Fibroblast of skin of right quadriceps (primary cell): ENCODE measurements around the gene EPHA1.
A peak's percentile ranks its signal among the peaks of the same experiment; 100 is the strongest.
"Not testable (repeated sequence)": the region's sequence is repeated elsewhere in the genome, so short reads cannot be mapped to it uniquely, and the experiment has no call there.

Experiments
- DNase-seq: peaks from one replicate; pipeline ENCODE4 v3.0.0-alpha.2; 2013

EPHA1 gene

DNA sequence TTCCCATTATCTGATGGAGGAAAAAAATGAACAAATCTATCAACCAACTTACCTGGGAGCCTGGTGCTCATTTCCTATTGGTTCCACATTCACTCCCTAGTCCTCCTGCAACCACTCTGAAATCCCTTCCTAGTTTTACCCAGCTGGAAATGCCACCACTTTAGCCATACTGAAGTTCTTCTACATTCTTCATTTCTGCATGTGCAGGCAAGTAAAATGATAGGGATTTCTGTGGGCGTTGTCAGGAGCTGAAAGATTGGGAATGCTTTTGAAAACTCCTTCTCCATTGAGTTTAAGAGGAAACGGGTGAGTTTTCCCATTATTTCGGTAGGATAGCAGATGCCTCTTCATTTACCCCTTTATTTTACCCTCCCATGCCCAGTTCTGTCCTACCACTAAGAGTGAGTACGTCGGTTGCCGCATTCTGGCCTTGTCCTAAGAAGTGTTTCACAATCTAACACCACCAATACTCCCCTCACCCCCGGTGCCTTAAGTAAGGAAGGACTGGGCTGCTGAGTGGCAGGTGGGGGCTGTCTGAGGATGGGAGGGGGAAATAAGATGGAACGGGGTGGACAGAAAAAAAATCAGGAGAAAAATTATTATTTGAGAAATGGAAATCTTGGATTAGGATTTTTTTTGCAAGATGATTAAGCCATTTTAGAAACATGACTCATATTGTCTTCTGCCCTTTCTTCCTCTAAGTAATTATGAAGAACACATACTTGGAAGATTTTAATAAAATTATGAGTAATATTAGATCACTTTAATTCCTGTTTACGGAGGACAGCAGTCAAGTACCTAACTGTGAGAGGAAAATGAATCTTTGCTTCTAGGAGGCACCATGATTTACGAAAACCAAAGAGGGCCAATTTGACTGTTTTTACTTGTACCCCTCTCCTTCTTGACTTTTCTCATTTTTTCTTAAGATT is 21.4 kb upstream of the EPHA1 start:
- DNase-seq, result peak; percentile 38

DNA sequence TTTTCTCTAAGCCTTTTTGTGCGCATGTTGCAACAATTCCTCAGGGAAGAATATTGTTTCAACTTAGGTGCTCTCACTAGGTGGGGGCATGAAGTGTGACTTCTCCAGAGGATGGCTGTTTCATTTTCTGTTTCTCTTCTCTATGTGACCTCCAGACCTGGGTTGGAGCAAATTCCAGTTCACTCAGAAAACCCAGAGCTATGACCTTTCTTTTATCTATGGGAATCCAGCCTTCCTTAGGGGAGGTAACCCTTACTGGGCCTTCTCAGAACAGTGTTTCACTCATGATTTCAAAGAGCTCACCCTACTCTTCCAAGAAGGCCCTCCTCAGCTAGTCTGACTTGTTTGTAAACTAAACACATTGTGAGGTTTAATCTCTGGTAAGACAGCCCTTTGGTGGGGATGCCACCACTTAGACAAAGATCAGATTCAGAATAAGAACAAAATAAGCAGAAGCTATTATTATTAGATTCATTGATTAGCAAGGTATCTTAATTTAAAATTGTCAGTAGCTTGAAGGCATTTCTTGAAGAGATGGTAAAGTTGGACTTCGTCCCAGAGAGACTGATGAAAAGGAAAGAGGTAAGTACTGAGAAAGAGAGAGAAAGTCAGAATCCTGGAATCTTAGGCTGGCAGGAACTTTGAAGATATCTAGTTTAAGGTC is 18.0 kb upstream of the EPHA1 start:
- no peak for DNase-seq

DNA sequence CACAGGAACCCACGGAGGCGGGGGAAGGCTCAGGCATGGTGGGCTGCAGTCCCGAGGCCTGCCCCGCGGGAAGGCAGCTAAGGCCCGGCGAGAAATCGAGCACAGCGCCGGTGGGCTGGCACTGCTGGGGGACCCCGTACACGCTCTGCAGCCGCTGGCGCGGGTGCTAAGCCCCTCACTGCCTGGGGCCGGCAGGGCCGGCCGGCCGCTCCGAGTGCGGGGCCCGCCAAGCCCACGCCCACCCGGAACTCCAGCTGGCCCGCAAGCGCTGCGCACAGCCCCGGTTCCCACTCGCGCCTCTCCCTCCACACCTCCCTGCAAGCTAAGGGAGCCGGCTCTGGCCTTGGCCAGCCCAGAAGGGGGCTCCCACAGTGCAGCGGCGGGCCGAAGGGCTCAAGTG is 15.8 kb upstream of the EPHA1 start:
- not testable (repeated sequence) for DNase-seq

DNA sequence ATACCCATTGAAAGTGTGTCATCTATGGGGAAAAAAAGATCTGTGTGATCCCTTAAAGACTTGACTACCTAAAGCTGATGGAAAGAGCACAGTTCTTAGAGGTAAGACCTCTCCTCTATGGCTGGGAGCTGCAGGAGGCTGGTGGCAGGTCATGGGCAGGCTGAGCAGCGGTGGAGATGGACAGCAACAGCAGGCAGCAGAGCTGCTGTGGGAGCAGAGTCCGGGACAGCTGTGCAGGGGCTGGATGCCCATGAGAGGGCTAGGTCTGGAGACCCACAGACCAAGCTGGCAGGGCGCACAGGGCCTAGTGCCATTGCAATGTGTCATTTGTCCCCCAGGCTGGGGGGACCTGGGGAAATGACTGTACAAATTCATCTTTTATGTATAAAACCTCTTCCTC is 13.4 kb upstream of the EPHA1 start:
- no peak for DNase-seq

GRCh38 chr7:143420624-143421023 is 12.0 kb upstream of the EPHA1 start:
- DNase-seq, result not testable (repeated sequence)

DNA sequence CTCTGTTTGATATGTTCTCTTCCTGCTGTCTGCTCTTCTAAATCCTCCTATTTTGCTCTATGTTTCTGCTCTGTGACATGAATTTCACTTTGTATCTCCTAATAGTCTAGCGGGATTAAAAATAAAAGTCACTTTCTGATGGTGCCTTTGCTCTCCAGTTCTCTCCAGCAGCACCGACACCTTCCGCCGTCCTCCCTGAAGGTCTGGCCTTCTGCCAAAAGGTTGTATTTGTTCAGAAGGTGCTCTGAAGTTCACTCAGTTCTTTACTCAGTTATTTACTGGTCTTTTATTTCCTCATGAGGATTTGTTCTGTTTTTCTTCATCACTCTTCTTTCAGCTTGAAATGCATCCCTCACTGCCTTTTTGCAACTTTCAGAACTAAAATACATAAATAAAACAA is 11.2 kb upstream of the EPHA1 start:
- no peak for DNase-seq

- no peak for DNase-seq
Observed at GRCh38 chr7:143418681-143419458, 10.2 kb upstream of the EPHA1 start.

DNA sequence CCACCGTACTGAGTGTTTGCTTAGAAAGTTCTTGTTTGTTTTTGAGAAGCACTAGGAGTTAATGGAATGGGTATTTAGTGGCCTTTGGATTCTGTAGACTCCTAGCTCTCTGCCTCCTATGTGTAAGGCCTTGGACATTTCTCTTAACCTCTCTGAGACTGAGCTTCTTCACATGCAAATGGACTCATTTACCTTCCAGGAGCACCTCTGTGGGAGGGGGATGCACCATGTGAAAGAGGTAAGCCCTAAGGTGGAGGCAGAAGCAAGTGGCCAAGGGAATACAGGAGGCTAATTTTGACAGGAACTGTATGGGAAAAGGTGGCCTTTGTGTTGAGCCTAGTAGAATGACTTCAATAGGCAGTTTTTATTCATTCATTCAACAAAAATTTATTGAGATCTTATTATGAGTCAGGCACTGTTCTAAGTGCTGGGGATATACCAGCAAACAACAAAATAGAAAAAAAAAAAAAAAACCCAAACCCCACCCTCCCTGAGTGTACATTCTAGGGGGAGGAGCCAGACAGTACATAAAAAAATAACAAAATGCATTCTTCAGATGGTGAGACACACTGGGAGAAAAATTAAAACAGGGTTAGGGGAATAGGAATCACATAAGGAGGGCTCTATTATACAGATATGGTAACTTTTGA is 9.2 kb upstream of the EPHA1 start:
- peak; percentile 39 for DNase-seq

DNA sequence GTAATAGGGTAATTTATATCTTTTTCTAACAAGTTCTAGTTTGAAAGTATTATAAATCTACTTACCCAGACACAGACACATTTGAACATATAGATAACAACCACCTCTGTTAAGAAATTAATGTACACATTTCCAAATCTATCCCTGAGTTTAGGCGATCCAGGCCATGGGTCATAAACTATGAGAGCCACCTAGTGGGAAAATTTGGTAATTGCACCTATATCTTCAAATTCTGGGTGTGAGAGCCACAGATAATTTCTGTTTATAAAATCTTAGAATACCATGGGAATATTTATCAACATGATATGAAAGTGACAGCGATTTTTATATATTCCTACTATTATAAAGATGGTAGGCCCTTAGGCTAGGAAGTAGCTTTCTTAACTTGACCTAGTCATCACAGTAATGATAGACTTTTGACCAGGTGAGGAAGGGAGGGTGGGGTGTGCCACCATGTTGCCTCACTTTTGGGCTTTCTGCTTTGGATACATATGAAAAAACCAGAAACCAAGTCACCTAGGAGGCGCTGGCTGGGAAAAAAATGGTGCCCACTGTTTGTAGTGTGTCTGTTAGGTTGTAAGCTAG is 8.0 kb upstream of the EPHA1 start:
- DNase-seq, result peak; percentile 57

GRCh38 chr7:143415742-143416397 is 7.2 kb upstream of the EPHA1 start:
- DNase-seq, result peak; percentile 28

DNA sequence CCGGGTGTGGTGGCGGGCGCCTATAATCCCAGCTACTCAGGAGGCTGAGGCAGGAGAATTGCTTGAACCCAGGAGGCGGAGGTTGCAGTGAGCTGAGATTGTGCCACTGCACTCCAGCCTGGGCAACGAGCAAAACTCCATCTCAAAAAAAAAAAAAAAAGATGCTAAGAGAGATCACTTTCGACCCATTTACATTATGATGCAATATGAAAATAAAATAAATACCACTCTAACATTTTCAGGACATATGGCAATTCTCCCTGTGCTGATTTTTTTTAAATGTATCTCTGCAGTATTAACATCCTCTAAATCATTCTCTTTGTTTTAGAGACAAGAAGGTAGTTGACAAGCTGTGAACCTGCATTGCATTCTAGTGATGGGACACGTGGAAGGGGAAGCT is 6.6 kb upstream of the EPHA1 start:
- not testable (repeated sequence) for DNase-seq

DNA sequence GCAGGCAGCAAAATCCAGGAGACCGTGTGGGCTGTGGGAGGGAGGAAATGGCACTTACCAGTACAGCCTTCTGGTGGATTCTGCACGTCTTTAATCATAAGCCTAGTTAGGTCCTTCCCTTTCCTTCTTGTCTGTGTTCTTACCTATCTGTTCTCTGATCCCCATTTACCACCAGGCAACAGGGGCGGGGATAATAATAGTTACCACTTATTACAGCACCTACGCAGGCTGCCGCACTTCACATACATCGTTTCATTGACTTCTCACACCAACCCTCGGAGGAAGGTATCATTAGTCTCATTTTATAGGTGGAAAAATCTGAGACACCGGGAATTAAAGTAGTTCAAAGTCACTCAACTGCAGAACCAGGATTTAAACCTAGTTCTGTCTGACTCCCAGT is 4.5 kb upstream of the EPHA1 start:
- no peak for DNase-seq

GRCh38 chr7:143411976-143412708 is 3.5 kb upstream of the EPHA1 start:
- DNase-seq, result no peak

DNA sequence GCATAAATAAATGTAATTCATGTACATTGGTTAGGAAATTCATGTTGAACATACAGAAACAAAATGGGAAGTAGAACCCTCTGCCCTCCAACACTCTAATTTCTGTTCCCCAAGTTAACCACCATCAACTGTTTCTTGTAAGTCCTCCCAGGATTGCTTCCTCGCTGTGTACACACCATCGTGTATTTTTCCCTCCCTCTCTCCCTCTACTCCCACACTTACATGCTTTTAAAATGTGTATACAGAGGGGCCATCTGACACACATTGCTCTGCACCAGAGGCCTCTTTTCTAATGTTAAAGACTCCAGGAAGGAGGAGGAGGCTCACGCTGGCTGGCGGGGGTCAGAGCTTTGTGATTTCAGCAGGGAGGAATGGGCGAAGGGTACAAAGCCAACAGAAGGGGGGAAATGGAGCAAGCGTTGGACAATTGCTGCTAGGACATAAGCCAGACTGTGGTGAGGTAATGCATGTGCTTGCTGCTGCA is 1.9 kb upstream of the EPHA1 start:
- DNase-seq, result peak; percentile 67

GRCh38 chr7:143408252-143408685 is 387 bp downstream of the EPHA1 start:
- no peak for DNase-seq

DNA sequence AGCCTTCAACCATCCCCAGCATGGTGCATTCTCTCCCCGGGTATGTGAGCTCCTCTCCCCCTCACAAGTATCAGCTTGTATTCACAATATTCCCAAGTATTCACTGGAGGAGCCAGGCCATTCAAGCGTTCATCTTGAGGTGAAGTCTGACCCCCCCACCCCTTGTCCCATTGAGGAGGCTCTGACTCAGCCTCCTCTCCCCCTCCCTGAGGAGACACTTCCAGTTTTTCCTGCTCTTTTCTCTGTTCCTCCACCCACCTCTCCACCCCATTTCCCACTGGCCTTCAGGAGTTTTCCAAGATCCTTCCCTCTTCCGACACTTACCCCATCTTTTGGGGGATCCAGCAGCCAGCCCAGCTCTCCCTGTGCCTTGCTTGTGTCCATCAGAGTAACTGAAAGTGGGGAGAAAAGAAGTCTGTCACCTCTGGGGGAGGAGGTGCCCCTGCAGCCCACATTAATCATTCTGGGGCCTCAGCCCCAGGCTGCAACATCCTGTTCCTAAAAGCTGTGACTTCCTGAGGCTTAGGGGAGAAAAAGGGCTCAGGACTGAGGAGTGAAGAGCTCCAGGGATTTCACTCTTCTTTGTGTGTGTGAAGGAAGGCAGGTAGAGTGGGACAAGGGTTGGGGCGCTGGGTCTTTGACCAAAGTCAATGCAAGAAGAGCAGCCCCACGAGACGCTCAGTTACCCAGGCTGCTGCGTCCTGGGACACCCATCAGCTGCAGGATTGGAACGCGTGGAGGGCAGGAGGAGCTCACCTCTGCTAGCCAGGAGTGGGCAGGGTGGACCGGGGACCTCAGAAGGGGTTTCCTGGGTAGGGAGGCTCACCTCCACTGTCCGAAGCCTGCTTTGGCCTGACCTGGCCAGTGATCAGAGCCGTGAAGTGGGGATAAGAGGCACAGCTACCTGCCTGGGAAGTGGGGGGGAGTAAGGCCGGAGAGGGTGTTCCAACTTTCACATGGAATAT is 1.1 kb downstream of the EPHA1 start:
- no peak for DNase-seq

DNA sequence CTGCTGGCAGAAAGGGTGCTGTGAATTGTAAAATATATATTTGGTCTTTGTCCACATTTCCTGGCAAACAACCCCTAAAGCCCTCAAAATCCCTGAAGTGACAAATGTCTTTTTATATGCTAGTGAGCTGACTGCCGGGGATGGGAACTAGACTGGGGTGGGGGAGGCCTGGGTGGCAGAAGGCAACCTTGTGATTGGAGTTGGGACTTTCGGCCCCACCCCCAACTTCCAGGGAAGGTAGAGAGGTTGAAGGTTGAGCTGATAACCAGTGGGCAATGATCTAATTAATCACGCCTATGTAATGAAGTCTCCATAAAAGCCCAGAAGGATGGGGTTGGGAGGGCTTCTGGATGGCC is 2.7 kb downstream of the EPHA1 start:
- no peak for DNase-seq

GRCh38 chr7:143405173-143406001 is 3.3 kb downstream of the EPHA1 start:
- DNase-seq, result no peak

GRCh38 chr7:143402233-143402632 is 6.4 kb downstream of the EPHA1 start:
- DNase-seq, result not testable (repeated sequence)
